ENCODE data around the gene SSTR5. TPM values are rescaled to one million over a fixed set of nuclear protein-coding genes. Genes with fewer than 3 reads are reported as not detected.

SSTR5 gene
- total RNA-seq, 2 donors from 2014 or later = 2.3 TPM; not detected in 1

- no peaks in the 10 kb centered on the region for H3K9me3 ChIP-seq
- no peak overlapping the region for H3K4me3 ChIP-seq
- H3K36me3 ChIP-seq (replicated peaks in 1 of 2; ENCODE audit: insufficient read depth in 1 of 2, low read depth in 2 of 2) = no peaks in the 10 kb centered on the region
- TF ChIP-seq POLR2A (IDR thresholded peaks at IDR 0.05) = no peak
- no peak overlapping the region for H3K27ac ChIP-seq
- no peaks in the 10 kb centered on the region for H3K4me1 ChIP-seq
- intact Hi-C loops (cut with DNase I) = no loop called here
- peaks cover 0 to 3% of the 10 kb centered on the region in 2 donors for H3K27me3 ChIP-seq
- no peak for DNase-seq
- ATAC-seq = no peak
- 65 to 66% methylated on average over 19 to 21 of the region's 30 CpGs for WGBS, 2 donors
Measured at GRCh38 chr16:1121601-1122397, 49.3 kb downstream of the SSTR5 start.

DNA sequence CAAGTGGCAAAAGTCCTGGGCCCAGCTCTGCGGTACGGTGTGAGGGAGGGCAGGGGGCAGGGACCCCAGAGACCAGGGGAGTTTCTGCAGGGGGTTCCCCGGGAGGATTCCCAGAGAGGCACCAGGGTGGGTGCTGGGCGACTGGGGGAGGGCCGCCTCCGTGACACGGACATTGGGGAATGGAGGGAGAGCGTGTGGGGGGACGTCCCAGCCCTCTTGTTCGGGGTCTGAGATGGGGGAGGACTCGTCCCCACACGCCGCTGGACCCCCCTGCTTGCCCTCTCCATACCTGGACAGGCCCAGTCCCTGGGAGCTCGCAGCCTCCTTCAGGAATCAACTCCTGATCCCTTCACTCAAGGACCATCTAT, 49.8 kb downstream of the SSTR5 start:
- intact Hi-C loops (cut with DNase I) = no loop called here
- TF ChIP-seq CTCF (IDR thresholded peaks at IDR 0.05) (no peak), POLR2A (IDR thresholded peaks at IDR 0.05) (no peak)
- Histone ChIP-seq H3K36me3 (replicated peaks in 1 of 2; ENCODE audit: insufficient read depth in 1 of 2, low read depth in 2 of 2) (no peaks in the 10 kb centered on the region), H3K9me3 (no peaks in the 10 kb centered on the region), H3K27me3 (peaks cover 0 to 3% of the 10 kb centered on the region in 2 donors), H3K27ac (no peak overlapping the region), H3K4me1 (no peaks in the 10 kb centered on the region), H3K4me3 (no peak overlapping the region)
- ATAC-seq (no peak), DNase-seq (no peak)
- 83 to 85% methylated on average over 14 of the region's 14 CpGs for WGBS, 2 donors

DNA sequence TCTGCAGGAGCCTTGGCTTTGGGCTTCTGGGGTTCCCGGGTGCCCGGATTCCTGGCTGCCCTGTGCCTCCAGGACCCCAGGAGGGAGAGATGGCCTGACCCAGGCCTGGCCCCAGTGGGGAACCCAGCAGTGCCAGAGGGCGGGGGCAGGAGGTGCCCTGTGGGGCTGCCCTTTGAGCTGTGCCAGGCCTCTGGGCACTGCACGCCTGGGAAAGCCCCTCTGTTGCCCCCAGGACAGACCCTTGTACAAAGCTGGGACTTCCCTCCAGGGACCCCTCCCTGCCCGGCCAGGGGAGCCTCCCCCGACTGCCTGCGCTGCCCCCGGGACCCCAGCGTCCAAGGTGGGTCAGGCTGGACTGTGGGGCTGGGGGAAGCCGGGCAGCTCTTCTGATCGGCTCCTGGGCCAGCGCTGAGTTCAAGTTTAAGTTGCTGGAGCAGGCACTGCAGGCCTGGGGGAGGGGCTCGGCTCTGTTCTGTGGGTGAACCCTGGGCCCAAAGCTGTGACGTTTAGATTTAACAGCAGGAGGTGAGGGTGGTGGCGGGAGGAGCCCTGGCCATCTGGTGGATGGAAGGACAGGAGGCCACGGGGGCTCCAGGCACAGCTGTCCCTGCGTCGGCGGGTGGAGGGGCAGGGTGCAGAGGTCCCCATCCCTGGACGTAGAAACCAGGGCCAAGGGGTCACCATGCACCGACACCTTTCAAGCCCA, 51.1 kb downstream of the SSTR5 start:
- 78 to 80% methylated on average over 7 to 20 of the region's 21 CpGs for WGBS, 2 donors
- ATAC-seq = no peak
- no peak overlapping the region for H3K4me3 ChIP-seq
- no peaks in the 10 kb centered on the region for H3K36me3 ChIP-seq (replicated peaks in 1 of 2; ENCODE audit: insufficient read depth in 1 of 2, low read depth in 2 of 2)
- H3K27ac ChIP-seq = no peak overlapping the region
- DNase-seq = no peak
- TF ChIP-seq POLR2A (IDR thresholded peaks at IDR 0.05) (no peak), CTCF (IDR thresholded peaks at IDR 0.05) (no peak)
- H3K27me3 ChIP-seq = peaks cover 0 to 3% of the 10 kb centered on the region in 2 donors
- intact Hi-C loops (cut with DNase I) = no loop called here
- H3K9me3 ChIP-seq = no peaks in the 10 kb centered on the region
- H3K4me1 ChIP-seq = no peaks in the 10 kb centered on the region

DNA sequence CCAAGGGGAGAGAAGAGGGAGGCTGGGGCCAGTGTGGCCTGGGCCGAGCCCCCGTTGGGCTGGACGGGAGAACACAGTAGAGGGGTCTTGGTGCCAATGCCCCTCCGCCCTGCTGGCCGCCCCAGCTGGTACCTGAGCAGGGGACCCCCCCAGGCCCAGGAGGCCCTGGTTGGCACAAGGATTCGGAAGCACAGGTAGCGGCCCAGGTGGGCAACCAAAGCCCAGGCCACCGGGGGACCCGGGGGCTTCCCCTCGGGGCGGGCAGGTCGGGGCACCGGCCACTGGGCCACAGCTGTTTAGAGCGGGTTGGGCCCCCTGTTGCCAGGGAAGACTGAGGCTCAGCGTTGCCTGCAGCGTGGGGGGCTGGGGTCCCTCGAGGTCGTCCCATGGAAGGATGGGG, 51.7 kb downstream of the SSTR5 start:
- intact Hi-C loops (cut with DNase I) = no loop called here
- ATAC-seq = no peak
- H3K9me3 ChIP-seq = no peaks in the 10 kb centered on the region
- H3K36me3 ChIP-seq (replicated peaks in 1 of 2; ENCODE audit: insufficient read depth in 1 of 2, low read depth in 2 of 2) = no peaks in the 10 kb centered on the region
- no peak overlapping the region for H3K4me3 ChIP-seq
- no peaks in the 10 kb centered on the region for H3K4me1 ChIP-seq
- TF ChIP-seq POLR2A (IDR thresholded peaks at IDR 0.05) = no peak
- TF ChIP-seq CTCF (IDR thresholded peaks at IDR 0.05) = no peak
- DNase-seq = no peak
- peaks cover 0 to under 1% of the 10 kb centered on the region in 2 donors for H3K27me3 ChIP-seq
- 79 to 94% methylated on average over 3 to 13 of the region's 18 CpGs for WGBS, 2 donors
- H3K27ac ChIP-seq = no peak overlapping the region

DNA sequence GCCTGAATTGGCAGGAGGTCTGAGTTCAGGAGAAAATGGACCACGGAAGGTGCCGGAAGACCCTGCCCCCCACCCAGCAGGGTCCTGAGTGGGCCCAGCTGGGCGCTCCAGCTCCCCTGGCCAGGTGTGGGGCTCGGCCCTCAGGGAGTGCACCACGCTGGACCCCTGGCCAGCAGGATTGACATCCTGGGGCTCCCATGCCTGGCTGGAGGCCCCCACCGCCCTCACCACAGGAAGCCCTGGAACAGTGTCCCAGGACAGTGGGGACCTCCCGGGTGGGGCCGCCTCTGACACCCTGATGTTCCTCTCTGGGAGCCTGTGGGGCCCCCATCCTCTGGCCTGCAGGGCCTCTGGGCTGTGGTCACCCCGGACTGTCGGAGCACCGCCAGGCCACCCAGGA, 52.2 kb downstream of the SSTR5 start:
- no peak for ATAC-seq
- WGBS, 2 donors = 86 to 90% methylated on average over 4 to 7 of the region's 11 CpGs
- Histone ChIP-seq H3K27ac (no peak overlapping the region), H3K36me3 (replicated peaks in 1 of 2; ENCODE audit: insufficient read depth in 1 of 2, low read depth in 2 of 2) (no peaks in the 10 kb centered on the region), H3K9me3 (no peaks in the 10 kb centered on the region), H3K4me3 (no peak overlapping the region), H3K4me1 (no peaks in the 10 kb centered on the region), H3K27me3 (no peaks in the 10 kb centered on the region)
- TF ChIP-seq POLR2A (IDR thresholded peaks at IDR 0.05) (no peak), CTCF (IDR thresholded peaks at IDR 0.05) (no peak)
- no peak for DNase-seq
- intact Hi-C loops (cut with DNase I) = no loop called here
